Ecto neural progenitor cell (in vitro differentiated cells): ENCODE measurements around the gene ELAVL3.
A peak's percentile ranks its signal among the peaks of the same experiment; 100 is the strongest.
"Not testable (repeated sequence)": the region's sequence is repeated elsewhere in the genome, so short reads cannot be mapped to it uniquely, and the experiment has no call there.

Experiments
- DNase-seq: peaks from one replicate; pipeline ENCODE4 v3.0.0-alpha.2; 2018; ENCODE audit warnings: low spot score

ELAVL3 gene

DNA sequence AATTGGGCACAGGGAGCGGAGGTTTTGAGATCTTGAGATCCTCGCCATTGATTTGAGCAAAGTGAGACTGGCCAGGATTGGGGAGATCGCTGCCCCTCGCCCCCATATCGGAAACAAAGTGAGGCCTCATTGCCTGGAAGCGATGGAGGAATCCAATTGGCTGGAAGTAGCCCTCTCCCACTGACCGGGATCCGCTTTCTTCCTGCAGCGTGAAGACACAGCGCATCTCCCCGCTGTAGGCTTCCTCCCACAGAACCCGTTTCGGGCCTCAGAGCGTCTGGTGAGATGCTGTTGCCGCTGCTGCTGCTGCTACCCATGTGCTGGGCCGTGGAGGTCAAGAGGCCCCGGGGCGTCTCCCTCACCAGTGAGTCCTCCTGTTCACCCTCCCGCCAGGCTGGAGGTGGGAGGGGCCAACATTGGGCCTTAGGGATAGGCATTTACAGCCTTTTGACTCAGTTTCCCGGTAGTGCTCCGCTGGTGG is 45.0 kb downstream of the ELAVL3 start:
- DNase-seq, result no peak

DNA sequence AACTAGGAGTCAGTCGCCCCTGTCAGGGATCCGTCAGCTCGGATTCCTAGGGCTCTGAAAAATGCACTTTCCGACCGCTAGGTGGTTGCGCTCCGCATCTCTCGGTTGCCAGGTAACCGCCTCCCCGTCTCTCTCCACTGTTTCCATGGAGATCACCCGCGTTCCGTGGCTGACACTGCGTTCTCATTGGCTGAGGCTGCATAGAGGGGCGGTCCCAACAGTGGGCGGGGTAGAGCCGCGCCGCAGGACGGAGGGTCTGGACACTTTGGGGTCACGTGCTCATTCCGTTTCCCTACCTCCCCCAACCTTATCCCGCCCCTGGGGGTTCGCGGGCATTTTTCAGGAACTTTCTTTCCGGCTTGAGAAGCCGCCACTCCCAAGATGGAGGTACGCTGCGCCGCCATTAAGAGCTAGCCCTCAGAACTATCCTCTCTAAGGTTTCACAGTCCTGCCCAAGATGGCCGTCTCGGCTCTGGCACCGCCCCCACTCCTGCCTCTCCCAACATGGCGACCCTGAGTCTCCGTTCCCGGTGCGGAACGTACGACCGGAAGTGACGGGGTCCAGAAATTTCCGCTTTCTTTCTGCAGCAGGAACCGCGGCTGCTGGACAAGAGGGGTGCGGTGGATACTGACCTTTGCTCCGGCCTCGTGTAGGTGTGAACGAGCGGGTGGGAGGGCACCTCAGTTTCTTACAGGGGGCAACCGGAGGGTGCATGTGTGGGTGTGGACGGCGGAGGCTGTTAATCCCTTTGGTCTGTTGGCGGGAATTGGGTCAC is 45.6 kb downstream of the ELAVL3 start, which contains the start of the genes ODAD3 and PRKCSH:
ODAD3 (minus strand) TSS at position 65 of the 776 bp plus-strand sequence. CDS start 105 bp downstream, outside the sequence.
PRKCSH (plus strand) TSS at position 579 of the 776 bp plus-strand sequence. CDS start 483 bp downstream, outside the sequence.
- DNase-seq, result peak; percentile 99

DNA sequence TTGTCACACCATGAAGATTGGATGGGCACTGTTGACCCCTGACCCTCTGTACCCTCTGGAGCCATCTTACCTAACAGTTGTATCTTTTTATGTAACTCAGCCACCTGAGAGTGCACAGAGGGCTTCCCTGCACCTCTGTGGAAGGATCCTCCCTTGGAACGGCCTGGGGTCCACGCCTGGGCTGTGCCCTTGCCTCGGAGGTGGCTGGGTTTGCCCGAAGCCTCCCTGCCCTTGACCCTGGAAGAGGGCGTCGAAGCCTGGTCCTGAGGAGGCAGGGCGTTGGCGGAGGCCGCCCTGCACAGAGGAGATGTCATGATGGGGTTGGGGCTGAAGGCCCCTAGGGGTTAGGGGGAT is 46.2 kb downstream of the ELAVL3 start:
- no peak for DNase-seq

DNA sequence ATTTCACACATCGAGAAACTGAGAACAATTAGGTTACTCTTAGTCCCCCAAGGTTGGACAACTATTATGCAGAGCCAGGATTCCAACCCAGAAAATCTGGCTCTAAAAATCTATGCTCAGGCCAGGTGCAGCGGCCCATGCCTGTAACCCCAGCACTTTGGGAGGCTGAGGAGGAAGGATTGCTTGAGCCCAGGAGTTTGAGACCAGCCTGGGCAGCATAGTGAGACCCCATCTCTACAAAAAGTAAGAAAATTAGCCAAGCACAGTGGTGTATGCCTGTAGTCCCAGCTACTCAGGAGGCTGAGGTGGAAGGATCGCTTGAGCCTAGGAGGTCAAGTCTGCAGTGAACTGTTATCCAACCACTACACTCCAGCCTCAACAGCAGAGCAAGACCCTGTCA is 47.3 kb downstream of the ELAVL3 start:
- not testable (repeated sequence) for DNase-seq

DNA sequence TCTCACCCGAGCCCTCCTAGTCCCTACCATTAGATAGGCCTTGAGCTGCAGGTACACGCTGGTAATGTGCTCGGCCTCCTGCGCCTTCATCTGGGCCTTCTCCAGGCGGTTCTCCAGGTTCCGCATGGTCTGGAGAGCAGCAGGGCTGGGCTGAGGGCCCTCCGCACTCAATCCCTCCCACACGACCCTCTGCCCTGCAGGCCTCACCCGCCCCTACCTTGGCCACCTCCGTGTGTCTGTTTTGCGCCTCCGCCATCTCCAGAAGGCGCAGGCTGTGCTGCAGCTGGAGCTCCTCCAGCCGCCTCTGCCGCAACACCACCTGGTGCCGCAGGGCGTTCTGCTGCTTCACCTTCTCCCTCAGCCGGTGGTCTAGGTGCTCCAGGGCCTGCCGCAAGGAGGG is 54.2 kb downstream of the ELAVL3 start:
- DNase-seq, result no peak

DNA sequence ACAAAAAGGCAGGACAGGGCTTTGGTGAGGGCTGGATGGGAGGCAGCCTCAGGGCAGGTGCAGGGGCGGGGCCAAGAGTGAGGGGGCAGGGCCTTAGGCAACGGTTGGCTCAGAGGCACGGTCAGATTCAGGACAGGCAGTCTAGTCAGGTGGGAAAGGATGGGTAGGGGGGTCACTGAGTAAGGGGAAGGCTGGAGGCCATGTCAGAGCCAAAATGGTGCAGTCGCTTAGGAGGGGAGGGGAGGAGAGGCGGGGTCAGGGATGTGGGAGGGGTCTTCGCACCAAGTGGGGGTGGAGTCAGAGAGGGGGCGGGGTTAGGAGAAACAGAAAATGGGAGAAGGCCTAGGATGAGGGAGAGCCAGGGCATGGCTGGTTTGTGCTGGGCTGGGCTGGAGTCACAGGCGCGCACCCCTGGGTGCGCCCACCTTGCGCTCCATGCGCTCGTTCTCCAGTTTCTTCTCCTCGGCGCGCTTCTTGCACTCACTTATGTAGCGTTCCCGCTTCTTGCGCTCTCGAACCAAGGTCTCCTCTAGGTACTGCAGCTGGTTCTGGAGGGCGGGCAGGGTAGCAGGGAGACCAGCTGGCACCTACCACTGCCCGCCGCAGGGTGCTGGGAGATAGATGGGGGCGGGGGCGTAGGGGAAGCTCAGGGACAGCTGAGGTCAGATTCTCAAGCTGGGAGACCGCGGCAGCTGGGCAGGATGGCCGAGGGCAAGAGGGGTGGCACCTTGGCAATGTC is 55.0 kb downstream of the ELAVL3 start:
- no peak for DNase-seq

DNA sequence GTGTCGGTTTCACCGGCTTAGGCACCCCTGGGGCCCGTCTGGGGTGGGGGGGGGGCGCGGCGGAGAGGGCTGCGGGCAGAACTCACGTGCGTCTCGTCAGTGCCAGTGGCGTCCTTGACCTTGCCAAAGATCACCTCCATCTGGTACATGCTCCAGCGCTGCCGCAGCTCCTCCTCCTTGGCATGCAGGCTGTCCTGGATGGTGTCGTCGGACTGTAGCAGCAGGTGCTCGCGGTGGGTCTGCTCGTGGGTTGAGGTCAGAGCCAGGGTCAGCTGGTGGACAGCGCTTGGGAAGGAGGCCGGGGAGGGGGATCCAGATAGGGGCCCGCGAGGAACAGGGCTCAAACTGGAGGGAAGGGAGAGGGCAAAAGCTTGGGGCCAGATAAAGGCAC is 57.1 kb downstream of the ELAVL3 start:
- no peak for DNase-seq

DNA sequence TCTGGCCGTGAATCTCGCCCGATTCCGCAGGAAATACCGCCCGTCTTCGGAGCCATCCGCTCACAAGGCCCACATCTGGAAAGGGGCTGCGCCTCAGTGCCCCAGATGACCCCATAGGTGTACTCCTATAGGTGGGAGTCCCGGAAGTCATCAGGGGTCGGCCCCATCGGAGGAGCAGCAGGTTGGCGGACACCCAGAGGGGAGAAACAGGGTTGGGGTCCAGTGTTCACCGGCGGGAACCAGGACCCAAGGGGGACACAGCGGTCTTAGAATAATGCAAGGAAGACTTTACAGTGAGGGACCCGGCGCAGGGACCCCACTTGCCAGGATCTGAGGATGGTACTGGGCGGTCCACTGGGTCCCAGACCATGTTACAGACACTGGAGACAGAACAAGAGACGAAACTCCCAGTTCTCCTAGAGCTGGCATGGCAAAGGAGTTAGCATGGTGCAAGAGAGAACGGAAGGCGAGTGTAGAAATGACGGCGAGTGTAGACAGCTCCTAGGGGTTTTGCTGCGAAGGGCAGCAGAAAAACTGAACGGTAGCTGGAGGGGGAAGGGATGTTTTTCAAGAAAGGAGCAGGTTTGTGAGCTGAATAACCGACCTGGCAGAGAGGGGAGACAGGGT is 57.6 kb downstream of the ELAVL3 start:
- DNase-seq, result no peak

DNA sequence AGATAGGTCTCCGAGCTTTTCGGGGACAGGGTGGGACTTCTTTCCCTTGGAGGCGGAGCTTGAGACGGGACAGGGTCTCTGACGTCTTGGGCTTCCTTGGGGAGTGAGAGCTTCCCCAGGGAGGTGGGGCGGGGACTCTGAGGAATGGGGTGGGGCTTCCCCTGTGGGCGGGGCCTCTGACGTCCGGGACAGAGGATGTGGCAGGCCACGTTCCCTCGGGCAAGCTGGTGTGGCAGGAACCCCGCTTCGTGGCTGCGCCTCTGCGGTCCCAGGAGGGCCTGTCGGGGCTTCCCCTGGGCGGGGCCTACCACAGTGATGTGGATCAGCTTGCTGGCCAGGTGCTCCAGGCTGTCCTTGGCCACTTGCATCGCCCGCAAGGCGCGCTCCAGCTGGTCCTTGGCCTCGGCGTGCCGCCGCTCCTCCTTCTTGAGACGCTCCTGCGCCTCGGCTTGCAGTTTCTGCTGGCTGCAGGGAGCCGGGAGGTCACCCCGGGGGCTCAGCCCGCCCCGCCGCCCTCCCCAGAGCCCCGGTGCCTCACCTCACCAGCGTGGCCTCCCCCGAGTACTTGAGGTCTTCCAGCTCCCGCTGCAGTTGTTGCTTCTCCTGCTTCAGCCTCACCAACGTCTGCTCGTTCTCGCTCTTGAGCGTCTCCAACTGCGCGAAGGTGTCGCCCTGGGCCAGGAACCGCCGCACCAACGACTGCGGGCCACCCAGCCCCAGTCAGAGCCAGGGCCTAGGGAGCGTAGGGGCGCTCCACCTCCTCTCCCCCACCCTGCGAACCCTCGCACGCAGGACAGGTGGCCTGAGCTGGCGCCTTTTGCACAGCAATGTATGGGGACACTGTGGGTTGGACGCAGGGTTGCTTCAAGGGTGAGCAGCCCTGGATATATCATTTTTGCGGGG is 58.4 kb downstream of the ELAVL3 start:
- peak; percentile 73 for DNase-seq

DNA sequence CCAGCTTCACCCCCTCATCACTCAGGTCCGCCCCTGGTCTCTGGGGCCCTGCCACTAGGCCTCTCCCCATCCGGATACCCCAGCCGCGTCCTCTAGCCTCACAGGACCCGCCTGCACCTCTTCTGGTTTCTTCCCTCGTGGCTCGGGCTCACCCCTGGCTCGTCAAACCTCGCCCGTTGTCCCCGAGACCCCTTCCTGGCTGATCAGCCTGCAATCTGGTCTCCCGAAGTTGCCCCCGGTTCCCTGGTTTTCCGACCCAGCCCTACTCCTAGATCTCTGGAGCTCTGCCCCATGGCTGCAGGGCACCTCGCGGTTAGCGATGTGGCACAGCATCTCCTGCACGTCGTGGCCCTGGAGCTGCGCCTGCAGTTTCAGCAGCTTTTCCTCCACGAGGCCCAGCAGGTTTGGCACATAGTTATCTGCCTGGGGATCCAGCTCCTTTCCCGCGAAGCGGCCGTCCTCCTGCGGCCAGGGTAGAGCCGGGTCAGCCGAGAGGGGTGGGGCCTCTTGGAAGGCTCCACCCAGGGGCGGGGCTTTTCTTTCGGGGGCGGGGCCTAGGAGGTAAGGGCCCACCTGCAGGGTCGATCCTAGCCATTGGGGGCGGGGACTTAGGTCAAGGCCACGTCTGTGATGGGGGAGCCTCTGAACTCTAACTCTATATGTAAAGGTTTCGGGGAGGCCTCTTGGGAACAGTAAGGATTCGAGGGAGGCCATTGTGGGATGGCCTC is 59.3 kb downstream of the ELAVL3 start:
- peak; percentile 74 for DNase-seq

DNA sequence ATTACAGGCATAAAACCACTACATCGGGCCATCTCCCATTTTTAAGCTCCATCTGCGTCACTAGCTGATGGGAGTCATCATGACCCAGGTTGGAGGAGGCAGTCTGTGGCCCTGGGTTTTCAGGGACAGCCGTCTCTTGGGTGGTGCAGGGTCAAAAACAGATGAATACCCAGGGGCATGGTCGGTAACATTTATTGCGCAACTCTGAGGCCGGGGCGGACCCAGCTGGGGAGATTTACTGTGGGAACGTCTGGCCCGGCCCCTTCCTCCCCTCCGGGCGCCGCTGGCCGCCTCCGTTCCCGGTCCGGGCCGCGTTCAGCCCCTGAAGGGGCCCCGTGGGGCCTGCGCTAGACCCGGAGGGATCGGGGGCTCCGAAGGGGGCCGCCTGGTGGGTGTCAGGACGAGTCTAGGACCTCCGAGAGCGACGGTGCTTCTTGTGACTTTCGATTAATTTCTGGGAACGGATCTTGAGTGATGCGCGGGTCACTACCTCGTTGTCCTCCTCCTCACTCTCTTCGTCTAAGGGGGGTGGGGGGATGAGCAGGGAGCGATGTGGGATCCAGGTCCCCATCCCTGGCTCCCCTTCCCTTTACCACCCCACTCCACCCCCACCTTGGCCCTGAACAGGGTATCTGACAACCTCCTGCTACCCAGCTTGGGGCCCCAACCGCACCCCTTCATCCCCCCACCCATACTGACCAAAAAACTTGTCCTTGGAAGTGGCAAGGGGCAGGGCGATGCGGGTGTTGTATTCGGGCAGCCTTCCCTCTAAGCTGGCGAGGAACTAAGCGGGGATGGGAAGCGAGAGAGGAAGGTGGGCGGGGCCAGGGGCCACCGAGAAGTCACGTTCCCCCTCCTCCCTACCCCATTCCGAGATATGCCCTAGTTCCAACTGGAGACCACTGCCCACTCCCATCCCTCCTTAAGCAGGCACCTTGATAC is 60.1 kb downstream of the ELAVL3 start:
- DNase-seq, result peak; percentile 53

DNA sequence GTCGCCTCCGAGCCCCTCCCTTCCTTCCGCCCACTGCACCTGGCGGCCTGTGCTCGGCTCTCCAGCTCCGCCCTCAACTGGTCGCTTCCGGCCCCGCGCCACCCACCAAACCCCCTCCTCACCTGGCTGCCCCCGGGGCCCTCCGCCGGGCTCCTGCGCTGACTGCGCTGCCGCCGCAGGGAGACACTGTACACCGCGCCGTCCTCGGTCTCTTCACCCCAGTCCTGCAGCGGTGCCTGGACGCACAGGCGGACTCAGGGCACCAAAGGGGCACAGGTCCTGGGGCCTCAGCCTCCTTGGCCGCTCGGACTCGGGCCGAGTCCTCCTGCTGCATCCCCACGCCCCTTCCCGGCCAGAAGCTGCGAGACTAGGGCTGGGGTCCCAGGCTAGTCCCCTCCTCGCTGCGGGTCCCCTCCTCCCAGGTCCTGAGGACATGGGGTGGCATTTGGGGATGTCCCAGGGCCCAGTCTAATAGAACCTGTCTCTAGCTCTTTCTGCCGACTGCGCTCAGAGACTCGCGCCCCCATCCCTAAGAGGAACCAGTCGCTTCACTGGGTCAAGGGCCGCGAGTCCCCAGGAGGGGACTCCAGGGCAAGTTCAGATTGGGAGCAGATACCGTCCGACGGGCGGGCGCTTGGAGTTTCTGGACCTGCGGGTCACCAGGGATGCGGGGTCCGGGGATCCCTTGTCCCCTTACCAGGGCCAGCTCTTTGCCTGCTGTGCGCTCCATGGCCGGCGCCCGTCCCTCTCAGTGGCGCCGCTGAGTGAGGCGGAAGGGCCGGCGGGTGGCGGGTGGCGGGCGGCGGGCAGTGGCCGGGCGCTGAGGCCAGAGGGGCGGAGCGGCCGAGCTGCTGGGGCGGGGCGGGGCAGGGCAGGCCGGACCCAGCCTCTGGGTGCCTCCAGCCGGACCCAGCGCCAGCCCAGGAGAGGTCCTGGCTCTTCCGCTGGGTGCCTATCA is 62.0 kb downstream of the ELAVL3 start, which contains the start of gene RGL3:
RGL3 (minus strand) TSS at position 766 of the 958 bp plus-strand sequence; CDS start at position 730, 36 bp downstream.
- DNase-seq, result peak; percentile 74

DNA sequence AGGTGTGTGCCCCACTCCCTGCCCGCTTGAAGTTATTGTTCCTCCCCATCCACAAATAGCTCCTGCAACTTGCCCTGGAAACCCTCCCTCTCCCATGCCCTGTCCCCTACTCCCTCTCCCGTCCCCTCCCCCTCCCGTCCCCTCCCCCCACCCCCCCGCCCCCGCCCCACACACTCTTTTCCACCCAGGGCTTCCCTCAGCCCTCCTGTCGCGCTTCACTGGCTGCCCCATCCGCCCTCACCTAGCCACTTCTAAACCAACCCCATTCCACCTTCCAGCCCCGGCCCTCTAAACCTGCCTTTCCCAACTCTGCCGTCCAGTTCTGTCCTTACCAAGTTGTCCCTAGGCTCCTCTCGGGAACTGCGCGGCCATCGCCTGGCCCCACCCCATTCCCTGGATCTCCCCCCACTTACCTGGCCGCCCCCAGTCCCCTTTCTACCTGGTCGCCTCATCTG is 62.7 kb downstream of the ELAVL3 start:
- no peak for DNase-seq

DNA sequence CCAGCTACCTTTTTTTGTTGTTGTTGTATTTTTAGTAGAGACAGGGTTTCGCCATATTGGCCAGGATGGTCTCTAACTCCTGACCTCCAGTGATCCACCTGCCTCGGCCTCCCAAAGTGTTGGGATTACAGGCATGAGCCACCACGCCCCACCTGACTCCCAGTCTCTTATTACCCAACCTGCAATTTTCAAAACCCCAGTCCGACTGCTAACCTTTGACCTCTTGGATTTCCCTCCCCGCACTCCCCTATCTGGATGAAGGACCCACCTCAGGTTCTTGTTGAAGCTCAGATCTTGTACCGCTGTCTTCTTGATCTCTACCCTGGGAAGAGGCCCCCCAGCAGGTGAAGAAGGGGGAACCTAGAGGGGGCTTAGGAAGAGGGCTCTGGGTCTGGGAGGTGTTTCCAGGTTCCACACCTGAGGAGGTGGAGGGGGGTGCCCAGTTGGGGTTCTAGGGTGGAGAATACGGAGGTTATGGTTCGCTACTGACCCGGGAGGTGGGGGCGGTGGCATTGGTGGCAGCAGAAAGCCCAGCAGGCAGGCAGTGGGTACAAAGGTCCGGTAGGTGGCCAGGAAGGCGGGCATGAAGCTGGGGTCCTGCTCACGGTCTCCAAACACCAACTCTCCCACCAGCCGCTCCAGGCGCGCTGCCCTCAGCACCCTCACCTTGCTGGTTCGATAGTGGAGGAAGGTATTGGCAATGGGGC is 64.3 kb downstream of the ELAVL3 start:
- DNase-seq, result no peak

DNA sequence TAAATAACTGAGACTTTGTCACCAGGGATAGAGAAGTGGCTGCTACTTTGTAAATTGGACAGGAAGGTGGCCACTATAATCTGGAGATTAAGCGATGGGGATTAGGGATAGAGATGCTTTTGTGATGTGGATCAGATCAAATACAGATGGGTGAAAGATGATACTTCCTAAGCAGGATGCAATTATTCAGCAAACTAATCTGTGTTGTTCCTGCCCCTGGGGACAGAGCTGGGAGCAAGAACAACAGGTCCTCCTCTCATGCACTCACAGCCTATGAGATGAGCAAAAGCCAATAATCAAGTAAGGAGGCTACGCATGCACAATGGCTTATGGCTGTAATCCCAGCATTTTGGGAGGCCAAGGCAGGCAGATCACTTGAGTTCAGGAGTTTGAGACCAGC is 66.3 kb downstream of the ELAVL3 start:
- no peak for DNase-seq

DNA sequence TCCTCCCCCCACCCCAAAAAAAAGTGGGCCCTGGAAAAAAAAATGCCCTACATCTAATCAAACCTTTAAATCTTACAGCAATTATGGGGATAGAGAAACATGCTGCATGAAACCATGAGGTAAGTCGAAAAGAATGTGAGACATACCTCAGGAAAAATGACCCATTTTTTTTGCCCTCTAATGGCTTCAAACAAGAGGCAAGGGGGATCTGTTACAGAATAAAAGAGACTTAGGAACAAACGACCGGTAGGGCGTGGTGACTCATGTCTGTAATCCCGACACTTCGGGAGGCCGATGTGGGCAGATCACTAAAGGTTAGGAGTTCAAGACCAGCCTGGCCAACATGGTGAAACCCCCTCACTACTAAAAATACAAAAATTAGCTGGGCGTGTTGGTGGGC is 70.2 kb downstream of the ELAVL3 start:
- no peak for DNase-seq

DNA sequence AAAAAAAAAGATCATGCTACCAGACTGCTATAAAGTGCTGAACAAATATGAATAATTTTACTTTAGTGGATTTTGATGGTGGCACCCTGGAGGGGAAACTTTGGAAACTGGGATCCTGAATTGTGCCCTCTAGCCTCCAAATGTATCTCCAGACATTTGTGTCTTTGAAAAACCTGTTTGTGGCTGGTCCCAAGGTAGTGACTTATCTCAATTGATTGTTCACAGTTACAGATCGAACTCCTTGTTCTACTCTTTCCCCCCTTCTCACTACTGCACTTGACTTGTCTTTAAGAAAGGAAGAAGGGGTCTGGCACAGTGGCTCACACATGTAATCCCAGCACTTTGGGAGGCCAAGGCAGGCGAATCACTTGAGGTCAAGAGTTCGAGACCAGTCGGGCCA is 72.3 kb downstream of the ELAVL3 start:
- DNase-seq, result no peak
